ENCODE data around the gene KCNJ10.

The KCNJ10 gene

GRCh38 chr1:160098852-160099561, 29.0 kb upstream of the KCNJ10 start:
- H3K4me3 ChIP-seq (ENCODE audit: low read length, poor library complexity, severe bottlenecking), result peak overlapping the region; percentile 73
- H2AFZ ChIP-seq (ENCODE audit: low read length), result peak overlapping the region; percentile 83
- no peak for TF ChIP-seq CTCF (conservative IDR thresholded peaks at IDR 0.05; ENCODE audit: low read length)
- no peak for TF ChIP-seq EZH2phosphoT487 (IDR thresholded peaks at IDR 0.05; ENCODE audit: borderline replicate concordance)
- peaks cover 18% of the 10 kb centered on the region; the same call in 1 of the 2 replicates for H3K79me2 ChIP-seq (ENCODE audit: insufficient read depth, low read length)
- H3K4me2 ChIP-seq (ENCODE audit: low read depth, low read length, poor library complexity, severe bottlenecking), result peak overlapping the region; percentile 81
- no peaks in the 10 kb centered on the region for H3K27me3 ChIP-seq (ENCODE audit: insufficient read depth, low read length, poor library complexity, severe bottlenecking)
- H3K36me3 ChIP-seq (ENCODE audit: insufficient read depth, low read length), result no peaks in the 10 kb centered on the region
- no peaks in the 10 kb centered on the region for H3K9me3 ChIP-seq (ENCODE audit: insufficient read depth, low read depth, low read length)
- peak overlapping the region; percentile 57 for H3K9ac ChIP-seq (ENCODE audit: low read depth, low read length, poor library complexity, severe bottlenecking)
- no peaks in the 10 kb centered on the region for H3F3A ChIP-seq (ENCODE audit: low read depth)
- no peaks in the 10 kb centered on the region for H3K9me2 ChIP-seq (replicated peaks; ENCODE audit: low read depth, low read length)
- H4K20me1 ChIP-seq (ENCODE audit: insufficient read depth, low read length, poor library complexity, severe bottlenecking), result no peaks in the 10 kb centered on the region
- H3K4me1 ChIP-seq (ENCODE audit: insufficient read depth, low read length, poor library complexity, severe bottlenecking), result peaks cover 32% of the 10 kb centered on the region

DNA sequence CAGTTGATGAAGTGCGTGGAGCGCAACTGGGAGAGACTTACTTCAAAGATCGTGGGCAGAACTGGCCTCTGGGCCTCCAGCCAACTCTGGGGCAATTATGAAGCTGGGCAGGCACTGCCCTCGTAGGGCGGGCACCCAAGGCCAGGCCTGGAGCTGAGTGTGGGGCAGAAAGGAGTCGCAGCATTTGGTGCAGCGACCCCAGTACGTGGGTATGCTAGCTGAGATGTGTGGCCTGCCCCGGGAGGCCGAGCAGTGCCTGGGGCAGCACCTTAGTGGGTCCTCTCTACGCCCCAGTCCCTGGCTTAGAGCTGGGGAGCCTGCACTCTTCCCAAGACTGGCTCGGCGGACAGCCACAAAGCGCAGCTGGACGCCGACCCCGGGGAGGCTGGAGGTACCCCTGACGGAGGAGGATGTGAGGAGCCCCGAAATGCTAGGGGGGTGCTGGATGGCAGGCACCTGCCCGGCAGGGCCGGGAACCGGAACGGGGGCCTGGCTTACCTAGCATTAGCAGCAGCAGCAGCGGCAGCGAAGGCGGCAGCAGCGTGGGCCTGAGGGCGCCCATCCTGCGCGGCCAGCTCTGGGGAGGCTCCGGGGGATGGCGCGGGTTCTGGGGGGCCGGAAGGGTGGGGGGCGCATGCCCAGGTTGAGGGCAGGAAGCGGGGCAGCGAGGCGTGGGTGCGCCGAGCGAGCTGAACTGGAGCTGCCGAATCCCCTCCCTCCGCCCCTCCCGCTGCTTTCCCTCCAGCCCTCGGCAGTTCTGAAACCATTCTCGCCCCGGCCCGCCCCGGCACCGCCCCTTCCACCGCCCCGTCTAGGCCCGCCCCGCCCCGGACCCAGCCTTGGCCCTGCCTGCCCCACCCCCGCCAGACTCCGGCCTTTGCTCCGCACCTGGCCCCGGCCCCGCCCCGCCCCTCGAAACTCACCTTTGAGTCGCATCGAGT, 28.2 kb upstream of the KCNJ10 start, which contains the start of gene IGSF8:
Gene IGSF8, minus strand, starts transcription at position 709 of the 941 bp plus-strand sequence. Its CDS starts 147 bp downstream, at position 562.
- Histone ChIP-seq H2AFZ (ENCODE audit: low read length) (peak within 1 kb of the TSS; percentile 91), H3K79me2 (ENCODE audit: insufficient read depth, low read length) (peaks cover 18% of the 10 kb centered on the region; the same call in 1 of the 2 replicates), H3K4me2 (ENCODE audit: low read depth, low read length, poor library complexity, severe bottlenecking) (peak within 1 kb of the TSS; percentile 93), H3K36me3 (ENCODE audit: insufficient read depth, low read length) (no peaks in the 10 kb centered on the region), H3K27me3 (ENCODE audit: insufficient read depth, low read length, poor library complexity, severe bottlenecking) (no peaks in the 10 kb centered on the region), H3K9me3 (ENCODE audit: insufficient read depth, low read depth, low read length) (no peaks in the 10 kb centered on the region), H3K4me3 (ENCODE audit: low read length, poor library complexity, severe bottlenecking) (peak within 1 kb of the TSS; percentile 83), H4K20me1 (ENCODE audit: insufficient read depth, low read length, poor library complexity, severe bottlenecking) (no peaks in the 10 kb centered on the region), H3K9ac (ENCODE audit: low read depth, low read length, poor library complexity, severe bottlenecking) (peak within 1 kb of the TSS; percentile 84), H3F3A (ENCODE audit: low read depth) (no peaks in the 10 kb centered on the region), H3K9me2 (replicated peaks; ENCODE audit: low read depth, low read length) (no peaks in the 10 kb centered on the region), H3K4me1 (ENCODE audit: insufficient read depth, low read length, poor library complexity, severe bottlenecking) (peaks cover 28% of the 10 kb centered on the region)
- no peak for TF ChIP-seq EZH2phosphoT487 (IDR thresholded peaks at IDR 0.05; ENCODE audit: borderline replicate concordance)
- TF ChIP-seq CTCF (conservative IDR thresholded peaks at IDR 0.05; ENCODE audit: low read length), result no peak

DNA sequence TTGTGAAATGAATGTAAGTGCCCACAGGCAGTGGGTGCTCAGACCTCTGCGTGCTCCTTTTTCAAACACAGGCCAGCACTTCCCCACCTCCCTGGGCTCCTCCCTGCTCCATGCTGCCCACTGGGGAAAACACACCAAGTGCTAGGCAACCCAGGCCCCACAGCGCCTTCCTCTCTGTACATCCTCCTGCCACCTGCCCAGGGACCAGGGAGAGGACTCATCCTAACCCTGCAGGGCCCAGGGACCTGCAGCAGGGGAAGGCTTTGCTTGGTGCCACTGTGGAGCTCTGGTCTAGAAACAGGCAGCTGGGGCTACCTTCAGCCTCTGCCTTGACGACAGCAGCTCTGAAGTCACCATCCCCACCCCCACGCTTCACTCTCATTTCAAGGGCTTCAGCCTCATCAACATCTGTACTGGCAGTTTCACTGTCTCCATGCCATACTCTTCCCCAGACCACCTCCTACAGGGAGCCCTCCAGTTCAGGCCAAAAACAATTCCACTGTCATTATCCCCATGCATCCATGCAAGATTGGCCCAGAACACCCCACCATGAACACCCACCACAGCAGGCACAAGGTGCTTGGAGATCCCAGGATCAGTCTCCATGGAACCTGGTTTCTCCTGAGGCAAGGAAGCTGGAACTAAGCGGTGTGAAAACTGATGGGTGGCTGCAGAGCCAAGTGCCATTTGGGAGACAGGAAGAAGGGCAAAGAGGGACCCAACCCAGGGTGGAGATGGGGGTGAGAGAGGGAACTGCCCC, 27.4 kb upstream of the KCNJ10 start:
- Histone ChIP-seq H3K4me2 (ENCODE audit: low read depth, low read length, poor library complexity, severe bottlenecking) (peak overlapping the region; percentile 93), H3K79me2 (ENCODE audit: insufficient read depth, low read length) (peaks cover 18% of the 10 kb centered on the region; the same call in 1 of the 2 replicates), H3K36me3 (ENCODE audit: insufficient read depth, low read length) (no peaks in the 10 kb centered on the region), H3K4me3 (ENCODE audit: low read length, poor library complexity, severe bottlenecking) (peak overlapping the region; percentile 83), H3K9me2 (replicated peaks; ENCODE audit: low read depth, low read length) (no peaks in the 10 kb centered on the region), H2AFZ (ENCODE audit: low read length) (no peak overlapping the region), H3F3A (ENCODE audit: low read depth) (no peaks in the 10 kb centered on the region), H3K27me3 (ENCODE audit: insufficient read depth, low read length, poor library complexity, severe bottlenecking) (no peaks in the 10 kb centered on the region), H3K9ac (ENCODE audit: low read depth, low read length, poor library complexity, severe bottlenecking) (peak overlapping the region; percentile 84), H3K4me1 (ENCODE audit: insufficient read depth, low read length, poor library complexity, severe bottlenecking) (peaks cover 24% of the 10 kb centered on the region), H3K9me3 (ENCODE audit: insufficient read depth, low read depth, low read length) (no peaks in the 10 kb centered on the region), H4K20me1 (ENCODE audit: insufficient read depth, low read length, poor library complexity, severe bottlenecking) (no peaks in the 10 kb centered on the region)
- TF ChIP-seq EZH2phosphoT487 (IDR thresholded peaks at IDR 0.05; ENCODE audit: borderline replicate concordance) (no peak), CTCF (conservative IDR thresholded peaks at IDR 0.05; ENCODE audit: low read length) (no peak)
